Measurements from ENCODE around the gene CBS. TPM values are rescaled to one million over a fixed set of nuclear protein-coding genes. Genes with fewer than 3 reads are reported as not detected.
"Not testable (repeated sequence)": the region's sequence is repeated elsewhere in the genome, so short reads cannot be mapped to it uniquely, and the experiment has no call there.

Gene CBS
- total RNA-seq, 1 donor from 2014 or later = 51.9 TPM

GRCh38 chr21:43074401-43075169, 1.1 kb downstream of the CBS start:
- not testable (repeated sequence) for H3K4me3 ChIP-seq (ENCODE audit: low read depth, low read length)

DNA sequence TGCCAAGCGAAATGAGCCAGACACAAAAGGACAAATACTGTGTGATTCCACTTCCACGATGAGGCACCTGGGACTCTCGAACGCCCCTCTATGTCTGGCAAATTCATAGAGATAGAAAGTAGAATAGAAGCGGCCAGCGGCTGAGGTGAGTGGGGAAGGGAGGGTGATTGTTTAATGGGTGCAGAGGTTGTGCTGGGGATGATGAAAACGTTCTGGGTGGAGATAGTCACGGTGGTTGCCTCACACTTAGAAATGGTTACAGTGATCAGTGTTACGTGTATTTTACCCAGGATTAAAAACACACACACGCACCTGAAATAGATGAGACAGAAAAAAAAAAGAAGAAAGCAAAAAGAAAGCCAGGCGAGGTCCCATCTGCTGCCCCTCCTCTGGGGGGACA, 2.9 kb downstream of the CBS start:
- not testable (repeated sequence) for DNase-seq (ENCODE audit: low read depth); H3K4me3 ChIP-seq (ENCODE audit: low read depth, low read length)

More at GRCh38 chr21:43074401-43075169, 1.1 kb downstream of the CBS start:
- not testable (repeated sequence) for DNase-seq (ENCODE audit: low read depth)

GRCh38 chr21:43069682-43070081, 6.0 kb downstream of the CBS start:
- DNase-seq (ENCODE audit: low read depth); H3K4me3 ChIP-seq (ENCODE audit: low read depth, low read length): not testable (repeated sequence)

DNA sequence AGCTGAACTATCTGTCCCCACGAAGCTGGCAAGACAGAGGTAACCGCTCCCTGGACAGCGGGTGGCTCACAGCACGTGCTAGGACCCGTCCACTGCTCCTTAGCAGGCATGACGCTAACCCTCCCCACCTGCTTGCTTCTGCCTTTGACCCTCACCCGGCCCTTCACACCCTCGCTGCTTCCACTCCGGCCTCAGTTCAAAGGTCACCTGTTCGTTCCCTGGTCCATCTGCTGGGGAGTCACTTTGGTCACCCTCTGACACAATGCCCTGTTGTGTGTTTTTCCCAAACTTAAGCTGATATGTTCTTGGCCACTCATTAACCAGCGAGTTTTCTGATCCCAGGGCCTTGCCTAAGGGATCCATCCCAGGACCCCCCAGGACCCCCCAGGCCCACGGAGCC, 7.6 kb downstream of the CBS start:
- DNase-seq (ENCODE audit: low read depth); H3K4me3 ChIP-seq (ENCODE audit: low read depth, low read length): not testable (repeated sequence)

DNA sequence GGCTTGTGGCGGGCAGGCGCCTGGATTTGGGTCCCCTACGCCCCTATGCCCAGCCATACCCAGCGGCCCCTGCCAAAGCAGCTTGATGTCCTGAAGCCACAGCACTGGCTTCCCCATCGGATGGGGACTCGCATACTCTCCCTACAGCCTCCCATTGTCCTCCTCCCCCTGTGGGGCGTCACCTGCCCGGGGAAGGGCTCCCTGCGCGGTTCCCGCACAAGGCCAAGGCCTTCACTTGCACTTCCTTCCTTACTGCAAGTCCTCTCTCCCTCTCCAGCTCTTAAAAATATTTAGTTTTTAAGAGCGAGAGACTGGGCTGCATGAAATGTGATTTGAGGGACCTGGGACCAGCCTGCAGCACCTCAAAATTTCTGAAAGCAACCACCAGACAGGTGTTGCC, 8.9 kb downstream of the CBS start:
- not testable (repeated sequence) for DNase-seq (ENCODE audit: low read depth); H3K4me3 ChIP-seq (ENCODE audit: low read depth, low read length)

DNA sequence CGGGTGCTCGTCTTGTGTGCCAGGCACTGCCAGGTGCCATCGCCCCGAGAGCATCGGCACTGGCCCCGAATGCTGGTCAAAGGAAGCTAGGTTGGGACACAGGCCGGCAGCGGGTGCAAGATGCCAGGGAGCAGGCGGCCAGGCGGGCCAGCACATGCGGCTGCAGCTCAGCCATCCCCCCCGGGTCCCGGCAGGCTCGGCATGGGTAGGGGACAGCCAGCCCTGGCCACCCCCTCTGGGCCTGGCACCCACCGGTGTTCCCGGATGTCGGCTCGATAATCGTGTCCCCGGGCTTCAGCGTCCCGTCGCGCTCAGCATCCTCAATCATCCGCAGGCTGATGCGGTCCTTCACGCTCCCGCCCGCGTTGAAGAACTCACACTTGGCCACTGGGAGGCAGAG, 9.6 kb downstream of the CBS start:
- H3K4me3 ChIP-seq (ENCODE audit: low read depth, low read length) = not testable (repeated sequence)

GRCh38 chr21:43064265-43064917, 11.2 kb downstream of the CBS start:
- DNase-seq (ENCODE audit: low read depth) = not testable (repeated sequence)

More for the DNA sequence above, 9.6 kb downstream of the CBS start:
- DNase-seq (ENCODE audit: low read depth) = not testable (repeated sequence)

GRCh38 chr21:43062955-43063664, 12.5 kb downstream of the CBS start:
- not testable (repeated sequence) for H3K4me3 ChIP-seq (ENCODE audit: low read depth, low read length); DNase-seq (ENCODE audit: low read depth)

More at GRCh38 chr21:43064265-43064917, 11.2 kb downstream of the CBS start:
- not testable (repeated sequence) for H3K4me3 ChIP-seq (ENCODE audit: low read depth, low read length)

DNA sequence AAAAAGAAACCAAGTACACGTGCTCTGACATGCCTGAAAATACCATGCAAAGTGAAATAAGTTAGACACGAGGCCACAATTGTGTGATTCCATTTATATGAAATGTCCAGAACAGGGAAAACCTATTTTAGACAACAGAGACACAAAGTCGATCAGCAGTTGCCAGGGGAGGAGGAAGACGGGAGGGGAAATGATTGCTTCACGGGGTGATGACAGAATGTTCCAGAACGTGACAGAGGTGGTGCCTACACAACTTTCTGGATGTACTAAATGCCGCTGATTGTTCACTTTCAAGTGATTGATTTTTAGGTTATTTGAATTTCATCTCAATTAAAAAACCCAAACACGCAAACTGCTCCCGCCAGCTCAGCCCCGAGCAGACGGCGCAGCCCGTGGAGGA, 22.5 kb downstream of the CBS start:
- not testable (repeated sequence) for DNase-seq (ENCODE audit: low read depth); H3K4me3 ChIP-seq (ENCODE audit: low read depth, low read length)

DNA sequence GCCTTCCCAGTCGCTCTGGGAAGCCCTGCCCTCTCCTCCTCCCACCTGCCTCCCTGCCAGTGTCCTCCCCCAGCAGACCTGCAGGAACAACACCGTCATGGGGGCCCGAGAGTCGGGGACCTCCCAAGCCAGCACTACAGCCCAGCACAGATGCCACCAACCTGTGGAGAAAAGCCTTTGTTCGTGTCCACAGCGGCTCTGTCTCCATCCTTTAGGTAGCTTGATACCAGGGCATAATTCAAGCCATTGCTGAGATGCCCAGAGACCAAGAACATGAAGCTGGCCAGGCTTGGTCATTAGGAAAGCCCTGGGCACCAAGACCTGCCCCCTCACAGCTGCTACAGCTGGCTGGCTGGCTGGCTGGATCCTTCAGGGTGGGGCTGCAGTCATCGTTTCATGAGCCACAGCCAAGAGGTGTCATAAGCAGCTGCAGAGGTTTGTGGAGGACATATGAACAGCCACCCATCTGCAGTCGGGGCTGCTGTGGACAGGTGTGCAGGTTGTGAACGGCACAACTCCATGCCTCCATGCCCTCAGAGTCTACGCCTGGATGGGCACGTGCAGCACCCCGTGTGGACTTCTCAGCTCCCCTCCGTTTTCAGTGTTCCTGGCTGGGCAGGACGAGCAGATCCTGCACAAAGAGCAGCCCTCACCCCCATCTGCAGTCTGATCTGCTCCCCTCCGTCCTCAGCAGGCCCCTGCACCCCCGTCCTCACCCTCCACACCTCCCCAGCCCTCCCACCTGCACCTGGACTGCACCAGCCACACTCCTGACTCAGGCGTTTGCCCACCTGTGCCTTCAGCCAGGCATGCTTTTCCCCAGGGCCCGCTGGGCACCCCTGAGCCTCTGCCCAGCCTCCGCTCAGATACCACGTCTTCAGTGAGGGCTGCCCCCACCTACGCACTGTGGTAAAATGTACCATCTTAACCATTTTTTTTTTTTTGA, 29.5 kb downstream of the CBS start:
- H3K4me3 ChIP-seq (ENCODE audit: low read depth, low read length); DNase-seq (ENCODE audit: low read depth): not testable (repeated sequence)

- DNase-seq (ENCODE audit: low read depth); H3K4me3 ChIP-seq (ENCODE audit: low read depth, low read length): not testable (repeated sequence)
Measured at GRCh38 chr21:43045165-43045875, 30.3 kb downstream of the CBS start.

GRCh38 chr21:43044547-43044946, 31.1 kb downstream of the CBS start:
- H3K4me3 ChIP-seq (ENCODE audit: low read depth, low read length); DNase-seq (ENCODE audit: low read depth): not testable (repeated sequence)

- not testable (repeated sequence) for H3K4me3 ChIP-seq (ENCODE audit: low read depth, low read length); DNase-seq (ENCODE audit: low read depth)
Measured at GRCh38 chr21:43043291-43043690, 32.3 kb downstream of the CBS start.

DNA sequence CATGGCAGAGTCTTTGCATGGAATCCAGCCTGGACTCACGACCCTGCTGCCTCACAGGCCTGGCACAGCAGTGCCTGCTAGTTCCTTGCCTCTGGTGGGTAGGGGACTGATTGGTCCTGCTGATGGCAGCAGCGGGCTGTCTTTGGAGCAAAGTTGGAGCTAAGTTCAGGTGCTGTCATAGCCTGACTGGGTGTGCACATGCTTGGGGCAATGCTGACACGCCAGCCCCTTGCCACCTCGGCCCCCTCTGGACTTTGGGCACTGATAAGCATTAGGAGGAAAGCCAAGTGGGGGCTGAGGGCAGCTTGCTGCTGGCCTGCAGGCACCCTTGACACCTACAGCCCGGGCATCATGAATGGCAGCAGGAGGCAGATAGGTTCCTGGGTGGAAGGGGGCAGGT, 33.5 kb downstream of the CBS start:
- DNase-seq (ENCODE audit: low read depth); H3K4me3 ChIP-seq (ENCODE audit: low read depth, low read length): not testable (repeated sequence)

- DNase-seq (ENCODE audit: low read depth); H3K4me3 ChIP-seq (ENCODE audit: low read depth, low read length): not testable (repeated sequence)
Measured at GRCh38 chr21:43038659-43039044, 37.0 kb downstream of the CBS start.

GRCh38 chr21:43037918-43038658, 37.5 kb downstream of the CBS start:
- H3K4me3 ChIP-seq (ENCODE audit: low read depth, low read length); DNase-seq (ENCODE audit: low read depth): not testable (repeated sequence)

DNA sequence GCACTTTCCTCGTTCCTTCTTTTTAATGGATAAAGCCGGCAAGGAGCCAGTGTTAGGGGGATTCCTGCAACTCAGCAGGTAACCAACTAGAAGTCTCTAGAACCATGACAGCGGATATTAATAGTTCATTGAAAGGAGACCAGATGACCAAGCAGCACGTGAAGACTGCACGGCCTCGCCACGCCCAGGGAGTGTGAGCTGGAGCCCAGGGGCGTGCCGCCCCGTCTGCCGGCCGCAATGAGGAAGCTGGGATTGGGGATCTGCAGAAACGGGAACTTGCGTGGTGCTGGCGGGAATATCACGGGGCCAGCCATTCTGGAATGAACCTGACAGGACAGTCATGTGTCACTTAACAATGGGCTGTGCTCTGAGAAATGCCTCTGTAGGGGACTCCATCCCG, 38.7 kb downstream of the CBS start:
- not testable (repeated sequence) for DNase-seq (ENCODE audit: low read depth); H3K4me3 ChIP-seq (ENCODE audit: low read depth, low read length)

Measured in epithelial cell of proximal tubule (primary cell).